GM23338 (cell line): Measurements from ENCODE around the gene PHC3. TPM values are rescaled to one million over a fixed set of nuclear protein-coding genes. Genes with fewer than 3 reads are reported as not detected.

Experiments
- ATAC-seq: fragments of 200-7000 bp; cut with Tn5 transposase; 3 replicates; pipeline ENCODE4 v1.9.1; 2020
- DNase-seq: peaks from one replicate; pipeline ENCODE4 v3.0.0-alpha.2; 2015; ENCODE audit warnings: low spot score
- H2AFZ ChIP-seq: fragments of 200-600 bp; sonication (generic); 2 replicates; pipeline ENCODE4 v1.8.0; 2016; ENCODE audit warnings: antibody characterized with exemption, mild to moderate bottlenecking, moderate library complexity
- H3F3A ChIP-seq: fragments of 200-600 bp; sonication (generic); replicated peaks from 2 replicates; pipeline ENCODE4 v1.8.0; 2017; ENCODE audit warnings: antibody characterized with exemption, mixed run types, low read depth
- H3K27ac ChIP-seq: fragments of 200-600 bp; sonication (generic); 2 replicates; pipeline ENCODE4 v1.6.1; 2016; ENCODE audit warnings: low read depth
- H3K27me3 ChIP-seq: fragments of 200-600 bp; sonication (generic); 2 replicates; pipeline ENCODE4 v1.8.0; 2016; ENCODE audit warnings: mild to moderate bottlenecking, mixed run types, moderate library complexity; ENCODE audit not compliant: insufficient read depth
- H3K36me3 ChIP-seq: fragments of 200-600 bp; sonication (generic); 2 replicates; pipeline ENCODE4 v1.8.0; 2016; ENCODE audit warnings: mild to moderate bottlenecking; ENCODE audit not compliant: insufficient read depth
- H3K4me1 ChIP-seq: fragments of 200-600 bp; sonication (generic); 2 replicates; pipeline ENCODE4 v1.8.0; 2016; ENCODE audit warnings: mild to moderate bottlenecking, moderate library complexity; ENCODE audit not compliant: insufficient read depth
- H3K4me2 ChIP-seq: fragments of 200-600 bp; sonication (generic); 2 replicates; pipeline ENCODE4 v1.7.1; 2017; ENCODE audit warnings: mixed run types
- H3K4me3 ChIP-seq: fragments of 200-600 bp; sonication (generic); 2 replicates; pipeline ENCODE4 v1.6.1; 2016; ENCODE audit warnings: mixed run types
- H3K79me2 ChIP-seq: fragments of 200-600 bp; sonication (generic); replicated peaks from 2 replicates; pipeline ENCODE4 v1.8.0; 2017; ENCODE audit warnings: mild to moderate bottlenecking; ENCODE audit not compliant: insufficient read depth
- H3K9me2 ChIP-seq: fragments of 200-600 bp; sonication (generic); 2 replicates; pipeline ENCODE4 v1.8.0; 2017; ENCODE audit not compliant: insufficient read depth
- H4K20me1 ChIP-seq: fragments of 200-600 bp; sonication (generic); replicated peaks from 2 replicates; pipeline ENCODE4 v1.8.0; 2017; ENCODE audit warnings: mild to moderate bottlenecking; ENCODE audit not compliant: insufficient read depth
- H3K27ac Mint-ChIP-seq: 2 replicates; pipeline ENCODE4 v1.8.0; 2020; ENCODE audit warnings: inconsistent platforms, mild to moderate bottlenecking, moderate library complexity, mixed read lengths
- H3K27me3 Mint-ChIP-seq: 3 replicates; pipeline ENCODE4 v1.8.0; 2022; ENCODE audit warnings: low read depth, mild to moderate bottlenecking, moderate library complexity, mixed read lengths, inconsistent platforms; ENCODE audit not compliant: insufficient read depth, poor library complexity
- H3K36me3 Mint-ChIP-seq: 3 replicates; pipeline ENCODE4 v1.8.0; 2021; ENCODE audit warnings: low read depth, mild to moderate bottlenecking, inconsistent platforms, moderate library complexity, mixed read lengths
- H3K4me1 Mint-ChIP-seq: 3 replicates; pipeline ENCODE4 v1.8.0; 2020; ENCODE audit warnings: mild to moderate bottlenecking, inconsistent platforms, mixed read lengths
- H3K4me3 Mint-ChIP-seq: 3 replicates; pipeline ENCODE4 v1.8.0; 2021; ENCODE audit warnings: moderate library complexity, mild to moderate bottlenecking, inconsistent platforms, mixed read lengths
- H3K9me3 Mint-ChIP-seq: 3 replicates; pipeline ENCODE4 v1.8.0; 2020; ENCODE audit warnings: moderate library complexity, mild to moderate bottlenecking, inconsistent platforms, mixed read lengths
- CREB1 ChIP-seq: fragments of 250-450 bp; sonication (Bioruptor Pico); IDR thresholded peaks from 2 replicates; pipeline ENCODE4 v1.5.0; 2020; ENCODE audit warnings: low read depth, mild to moderate bottlenecking, moderate library complexity
- EZH2 ChIP-seq: fragments of 200-600 bp; sonication (generic); IDR thresholded peaks from one replicate; pipeline ENCODE4 v1.8.0; 2017; ENCODE audit warnings: antibody characterized with exemption, mild to moderate bottlenecking, low read depth; ENCODE audit not compliant: unreplicated experiment
- EZH2phosphoT487 ChIP-seq: fragments of 200-600 bp; sonication (generic); IDR thresholded peaks from one replicate; pipeline ENCODE4 v1.8.1; 2018; ENCODE audit warnings: antibody characterized with exemption; ENCODE audit not compliant: unreplicated experiment
- JUNB ChIP-seq: IDR thresholded peaks from one replicate; pipeline ENCODE4 v1.6.1; 2016; ENCODE audit warnings: antibody characterized with exemption; ENCODE audit not compliant: unreplicated experiment
- NANOG ChIP-seq: IDR thresholded peaks from 2 replicates; pipeline ENCODE4 v1.6.1; 2016; ENCODE audit warnings: antibody characterized with exemption, borderline replicate concordance
- POLR2AphosphoS5 ChIP-seq: IDR thresholded peaks from 2 replicates; pipeline ENCODE4 v1.6.1; 2016; ENCODE audit warnings: antibody characterized with exemption, low read depth
- STAT1 ChIP-seq: IDR thresholded peaks from one replicate; pipeline ENCODE4 v1.6.1; 2016; ENCODE audit warnings: antibody characterized with exemption; ENCODE audit not compliant: unreplicated experiment
- ZNF114 ChIP-seq: fragments of 250-450 bp; sonication (Bioruptor Pico); IDR thresholded peaks from 2 replicates; pipeline ENCODE4 v1.5.0; 2020; ENCODE audit warnings: mild to moderate bottlenecking, moderate library complexity
- ZNF331 ChIP-seq: fragments of 250-450 bp; sonication (Bioruptor Pico); IDR thresholded peaks from 2 replicates; pipeline ENCODE4 v1.5.0; 2020; ENCODE audit warnings: low read depth, mild to moderate bottlenecking, moderate library complexity
- polyA plus RNA-seq: library from polyadenylated mRNA; unstranded; fragments of >200 nt; fragmentation: Nextera tagmentation; extraction: Ambion mirVana; gene quantifications from 2 replicates; pipeline ENCODE4 v1.2.1, GENCODE V29; 2016
- total RNA-seq: library from RNA; depleted of rRNA; stranded (reverse); fragments of >200 nt; shearing (Covaris generic); gene quantifications from 2 replicates; pipeline ENCODE4 v1.2.3, GENCODE V29; 2014
- TF ChIP-seq, protein P1 (sequence below), 2 experiments: fragments of 200-600 bp in 1 of 2; sonication (generic) in 1 of 2; conservative IDR thresholded peaks; 2 replicates each; pipeline versions ENCODE4 v1.5.1 to v1.6.1; 2016 to 2017; ENCODE audit warnings: antibody characterized with exemption in 2 of 2, low read depth in 2 of 2, mild to moderate bottlenecking in 2 of 2, moderate library complexity in 1 of 2
- TF ChIP-seq, protein P2 (sequence below): IDR thresholded peaks from 2 replicates; pipeline ENCODE4 v1.6.1; 2016; ENCODE audit warnings: antibody characterized with exemption
- TF ChIP-seq, protein P3 (sequence below): fragments of 250-450 bp; sonication (Bioruptor Pico); IDR thresholded peaks from 2 replicates; pipeline ENCODE4 v1.5.0; 2020; ENCODE audit warnings: mild to moderate bottlenecking, moderate library complexity
- TF ChIP-seq, protein P4 (sequence below): IDR thresholded peaks from one replicate; pipeline ENCODE4 v1.6.1; 2018; ENCODE audit warnings: antibody characterized with exemption; ENCODE audit not compliant: unreplicated experiment

PHC3 gene
- total and polyA plus RNA-seq, 2 experiments from 2014 or later: 23.9 to 83.5 TPM

DNA sequence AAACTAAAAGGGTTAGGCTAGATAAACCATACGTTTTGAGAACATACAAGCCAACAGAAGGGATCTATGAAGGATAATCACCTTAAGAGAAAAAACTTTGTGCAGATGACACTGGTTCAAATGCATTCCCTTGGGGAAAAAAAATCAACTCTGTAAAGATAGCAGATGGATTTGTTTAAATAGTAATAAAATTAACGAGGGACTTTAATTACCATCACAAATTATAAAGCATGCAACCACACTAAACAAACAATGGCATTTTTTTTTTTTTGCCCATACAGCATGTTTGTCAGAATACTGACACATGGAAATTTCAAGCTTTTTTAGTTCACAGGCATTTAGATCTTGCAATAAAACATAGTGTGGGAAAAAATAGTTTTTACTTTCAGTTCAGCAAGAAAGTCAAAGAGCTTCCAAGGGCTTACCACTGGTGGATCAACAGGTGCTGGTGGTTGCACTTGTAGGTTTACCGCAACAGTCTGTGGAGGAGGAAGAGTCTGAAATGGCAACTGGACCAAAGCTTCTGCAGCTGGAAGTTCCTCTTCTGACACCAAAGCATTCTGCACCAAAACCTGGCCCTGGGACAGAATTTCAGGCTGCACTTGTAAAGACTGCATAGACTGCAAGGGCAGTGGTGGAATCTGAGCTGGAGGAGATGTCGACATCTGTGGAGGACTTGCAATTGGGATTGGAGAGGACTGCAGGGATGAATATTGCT, 53.1 kb downstream of the PHC3 start:
- Histone ChIP-seq H3F3A (no peaks in the 10 kb centered on the region), H3K4me2 (no peak overlapping the region), H3K36me3 (no peaks in the 10 kb centered on the region), H3K4me3 (no peak overlapping the region), H3K79me2 (no peaks in the 10 kb centered on the region), H2AFZ (no peak overlapping the region), H3K27ac (no peak overlapping the region), H3K9me2 (no peaks in the 10 kb centered on the region), H3K27me3 (no peaks in the 10 kb centered on the region), H4K20me1 (0 out of 2 replicates have a peak, but pooled peaks cover 5% of the 10 kb centered on the region), H3K4me1 (no peaks in the 10 kb centered on the region)
- no peaks in the 10 kb centered on the region; the same call in 2 of the 3 replicates for H3K4me1 Mint-ChIP-seq
- no peak overlapping the region for H3K4me3 Mint-ChIP-seq
- TF ChIP-seq EZH2phosphoT487 (no peak), CREB1 (no peak), EZH2 (no peak), ZNF114 (CRISPR knock-in tag) (no peak), POLR2AphosphoS5 (no peak), ZNF331 (no peak), JUNB (no peak), NANOG (no peak), STAT1 (no peak)
- TF ChIP-seq, protein P1, sequence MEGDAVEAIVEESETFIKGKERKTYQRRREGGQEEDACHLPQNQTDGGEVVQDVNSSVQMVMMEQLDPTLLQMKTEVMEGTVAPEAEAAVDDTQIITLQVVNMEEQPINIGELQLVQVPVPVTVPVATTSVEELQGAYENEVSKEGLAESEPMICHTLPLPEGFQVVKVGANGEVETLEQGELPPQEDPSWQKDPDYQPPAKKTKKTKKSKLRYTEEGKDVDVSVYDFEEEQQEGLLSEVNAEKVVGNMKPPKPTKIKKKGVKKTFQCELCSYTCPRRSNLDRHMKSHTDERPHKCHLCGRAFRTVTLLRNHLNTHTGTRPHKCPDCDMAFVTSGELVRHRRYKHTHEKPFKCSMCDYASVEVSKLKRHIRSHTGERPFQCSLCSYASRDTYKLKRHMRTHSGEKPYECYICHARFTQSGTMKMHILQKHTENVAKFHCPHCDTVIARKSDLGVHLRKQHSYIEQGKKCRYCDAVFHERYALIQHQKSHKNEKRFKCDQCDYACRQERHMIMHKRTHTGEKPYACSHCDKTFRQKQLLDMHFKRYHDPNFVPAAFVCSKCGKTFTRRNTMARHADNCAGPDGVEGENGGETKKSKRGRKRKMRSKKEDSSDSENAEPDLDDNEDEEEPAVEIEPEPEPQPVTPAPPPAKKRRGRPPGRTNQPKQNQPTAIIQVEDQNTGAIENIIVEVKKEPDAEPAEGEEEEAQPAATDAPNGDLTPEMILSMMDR (conservative IDR thresholded peaks at IDR 0.05; ENCODE audit: low read depth in 2 of 2): no peak
- TF ChIP-seq, protein P2, sequence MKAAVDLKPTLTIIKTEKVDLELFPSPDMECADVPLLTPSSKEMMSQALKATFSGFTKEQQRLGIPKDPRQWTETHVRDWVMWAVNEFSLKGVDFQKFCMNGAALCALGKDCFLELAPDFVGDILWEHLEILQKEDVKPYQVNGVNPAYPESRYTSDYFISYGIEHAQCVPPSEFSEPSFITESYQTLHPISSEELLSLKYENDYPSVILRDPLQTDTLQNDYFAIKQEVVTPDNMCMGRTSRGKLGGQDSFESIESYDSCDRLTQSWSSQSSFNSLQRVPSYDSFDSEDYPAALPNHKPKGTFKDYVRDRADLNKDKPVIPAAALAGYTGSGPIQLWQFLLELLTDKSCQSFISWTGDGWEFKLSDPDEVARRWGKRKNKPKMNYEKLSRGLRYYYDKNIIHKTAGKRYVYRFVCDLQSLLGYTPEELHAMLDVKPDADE: no peak
- TF ChIP-seq, protein P3, sequence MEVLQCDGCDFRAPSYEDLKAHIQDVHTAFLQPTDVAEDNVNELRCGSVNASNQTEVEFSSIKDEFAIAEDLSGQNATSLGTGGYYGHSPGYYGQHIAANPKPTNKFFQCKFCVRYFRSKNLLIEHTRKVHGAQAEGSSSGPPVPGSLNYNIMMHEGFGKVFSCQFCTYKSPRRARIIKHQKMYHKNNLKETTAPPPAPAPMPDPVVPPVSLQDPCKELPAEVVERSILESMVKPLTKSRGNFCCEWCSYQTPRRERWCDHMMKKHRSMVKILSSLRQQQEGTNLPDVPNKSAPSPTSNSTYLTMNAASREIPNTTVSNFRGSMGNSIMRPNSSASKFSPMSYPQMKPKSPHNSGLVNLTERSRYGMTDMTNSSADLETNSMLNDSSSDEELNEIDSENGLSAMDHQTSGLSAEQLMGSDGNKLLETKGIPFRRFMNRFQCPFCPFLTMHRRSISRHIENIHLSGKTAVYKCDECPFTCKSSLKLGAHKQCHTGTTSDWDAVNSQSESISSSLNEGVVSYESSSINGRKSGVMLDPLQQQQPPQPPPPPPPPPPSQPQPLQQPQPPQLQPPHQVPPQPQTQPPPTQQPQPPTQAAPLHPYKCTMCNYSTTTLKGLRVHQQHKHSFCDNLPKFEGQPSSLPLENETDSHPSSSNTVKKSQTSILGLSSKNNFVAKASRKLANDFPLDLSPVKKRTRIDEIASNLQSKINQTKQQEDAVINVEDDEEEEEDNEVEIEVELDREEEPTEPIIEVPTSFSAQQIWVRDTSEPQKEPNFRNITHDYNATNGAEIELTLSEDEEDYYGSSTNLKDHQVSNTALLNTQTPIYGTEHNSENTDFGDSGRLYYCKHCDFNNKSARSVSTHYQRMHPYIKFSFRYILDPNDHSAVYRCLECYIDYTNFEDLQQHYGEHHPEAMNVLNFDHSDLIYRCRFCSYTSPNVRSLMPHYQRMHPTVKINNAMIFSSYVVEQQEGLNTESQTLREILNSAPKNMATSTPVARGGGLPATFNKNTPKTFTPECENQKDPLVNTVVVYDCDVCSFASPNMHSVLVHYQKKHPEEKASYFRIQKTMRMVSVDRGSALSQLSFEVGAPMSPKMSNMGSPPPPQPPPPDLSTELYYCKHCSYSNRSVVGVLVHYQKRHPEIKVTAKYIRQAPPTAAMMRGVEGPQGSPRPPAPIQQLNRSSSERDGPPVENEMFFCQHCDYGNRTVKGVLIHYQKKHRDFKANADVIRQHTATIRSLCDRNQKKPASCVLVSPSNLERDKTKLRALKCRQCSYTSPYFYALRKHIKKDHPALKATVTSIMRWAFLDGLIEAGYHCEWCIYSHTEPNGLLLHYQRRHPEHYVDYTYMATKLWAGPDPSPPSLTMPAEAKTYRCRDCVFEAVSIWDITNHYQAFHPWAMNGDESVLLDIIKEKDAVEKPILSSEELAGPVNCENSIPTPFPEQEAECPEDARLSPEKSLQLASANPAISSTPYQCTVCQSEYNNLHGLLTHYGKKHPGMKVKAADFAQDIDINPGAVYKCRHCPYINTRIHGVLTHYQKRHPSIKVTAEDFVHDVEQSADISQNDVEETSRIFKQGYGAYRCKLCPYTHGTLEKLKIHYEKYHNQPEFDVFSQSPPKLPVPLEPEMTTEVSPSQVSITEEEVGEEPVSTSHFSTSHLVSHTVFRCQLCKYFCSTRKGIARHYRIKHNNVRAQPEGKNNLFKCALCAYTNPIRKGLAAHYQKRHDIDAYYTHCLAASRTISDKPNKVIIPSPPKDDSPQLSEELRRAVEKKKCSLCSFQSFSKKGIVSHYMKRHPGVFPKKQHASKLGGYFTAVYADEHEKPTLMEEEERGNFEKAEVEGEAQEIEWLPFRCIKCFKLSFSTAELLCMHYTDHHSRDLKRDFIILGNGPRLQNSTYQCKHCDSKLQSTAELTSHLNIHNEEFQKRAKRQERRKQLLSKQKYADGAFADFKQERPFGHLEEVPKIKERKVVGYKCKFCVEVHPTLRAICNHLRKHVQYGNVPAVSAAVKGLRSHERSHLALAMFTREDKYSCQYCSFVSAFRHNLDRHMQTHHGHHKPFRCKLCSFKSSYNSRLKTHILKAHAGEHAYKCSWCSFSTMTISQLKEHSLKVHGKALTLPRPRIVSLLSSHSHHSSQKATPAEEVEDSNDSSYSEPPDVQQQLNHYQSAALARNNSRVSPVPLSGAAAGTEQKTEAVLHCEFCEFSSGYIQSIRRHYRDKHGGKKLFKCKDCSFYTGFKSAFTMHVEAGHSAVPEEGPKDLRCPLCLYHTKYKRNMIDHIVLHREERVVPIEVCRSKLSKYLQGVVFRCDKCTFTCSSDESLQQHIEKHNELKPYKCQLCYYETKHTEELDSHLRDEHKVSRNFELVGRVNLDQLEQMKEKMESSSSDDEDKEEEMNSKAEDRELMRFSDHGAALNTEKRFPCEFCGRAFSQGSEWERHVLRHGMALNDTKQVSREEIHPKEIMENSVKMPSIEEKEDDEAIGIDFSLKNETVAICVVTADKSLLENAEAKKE (CRISPR knock-in tag): no peak
- TF ChIP-seq, protein P4, sequence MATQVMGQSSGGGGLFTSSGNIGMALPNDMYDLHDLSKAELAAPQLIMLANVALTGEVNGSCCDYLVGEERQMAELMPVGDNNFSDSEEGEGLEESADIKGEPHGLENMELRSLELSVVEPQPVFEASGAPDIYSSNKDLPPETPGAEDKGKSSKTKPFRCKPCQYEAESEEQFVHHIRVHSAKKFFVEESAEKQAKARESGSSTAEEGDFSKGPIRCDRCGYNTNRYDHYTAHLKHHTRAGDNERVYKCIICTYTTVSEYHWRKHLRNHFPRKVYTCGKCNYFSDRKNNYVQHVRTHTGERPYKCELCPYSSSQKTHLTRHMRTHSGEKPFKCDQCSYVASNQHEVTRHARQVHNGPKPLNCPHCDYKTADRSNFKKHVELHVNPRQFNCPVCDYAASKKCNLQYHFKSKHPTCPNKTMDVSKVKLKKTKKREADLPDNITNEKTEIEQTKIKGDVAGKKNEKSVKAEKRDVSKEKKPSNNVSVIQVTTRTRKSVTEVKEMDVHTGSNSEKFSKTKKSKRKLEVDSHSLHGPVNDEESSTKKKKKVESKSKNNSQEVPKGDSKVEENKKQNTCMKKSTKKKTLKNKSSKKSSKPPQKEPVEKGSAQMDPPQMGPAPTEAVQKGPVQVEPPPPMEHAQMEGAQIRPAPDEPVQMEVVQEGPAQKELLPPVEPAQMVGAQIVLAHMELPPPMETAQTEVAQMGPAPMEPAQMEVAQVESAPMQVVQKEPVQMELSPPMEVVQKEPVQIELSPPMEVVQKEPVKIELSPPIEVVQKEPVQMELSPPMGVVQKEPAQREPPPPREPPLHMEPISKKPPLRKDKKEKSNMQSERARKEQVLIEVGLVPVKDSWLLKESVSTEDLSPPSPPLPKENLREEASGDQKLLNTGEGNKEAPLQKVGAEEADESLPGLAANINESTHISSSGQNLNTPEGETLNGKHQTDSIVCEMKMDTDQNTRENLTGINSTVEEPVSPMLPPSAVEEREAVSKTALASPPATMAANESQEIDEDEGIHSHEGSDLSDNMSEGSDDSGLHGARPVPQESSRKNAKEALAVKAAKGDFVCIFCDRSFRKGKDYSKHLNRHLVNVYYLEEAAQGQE: no peak
- peaks cover 30% of the 10 kb centered on the region for H3K36me3 Mint-ChIP-seq
- ATAC-seq: no peak
- peaks cover 2% of the 10 kb centered on the region for H3K27me3 Mint-ChIP-seq
- H3K9me3 Mint-ChIP-seq: no peaks in the 10 kb centered on the region; the same call in 2 of the 3 replicates
- peak overlapping the region; percentile 7; the same call in 1 of the 2 replicates for H3K27ac Mint-ChIP-seq
- DNase-seq: no peak
